ENCODE results near the gene EGLN1. TPM values are rescaled to one million over a fixed set of nuclear protein-coding genes. Genes with fewer than 3 reads are reported as not detected.
"Not testable (repeated sequence)": the region's sequence is repeated elsewhere in the genome, so short reads cannot be mapped to it uniquely, and the experiment has no call there.

The EGLN1 gene
- total RNA-seq, 1 donor from 2014 or later = 23.6 TPM

- H3K4me3 ChIP-seq (ENCODE audit: low read depth, low read length); DNase-seq (ENCODE audit: low read depth): not testable (repeated sequence)
These were observed 32.0 kb upstream of the EGLN1 start for GRCh38 chr1:231454133-231454532.

DNA sequence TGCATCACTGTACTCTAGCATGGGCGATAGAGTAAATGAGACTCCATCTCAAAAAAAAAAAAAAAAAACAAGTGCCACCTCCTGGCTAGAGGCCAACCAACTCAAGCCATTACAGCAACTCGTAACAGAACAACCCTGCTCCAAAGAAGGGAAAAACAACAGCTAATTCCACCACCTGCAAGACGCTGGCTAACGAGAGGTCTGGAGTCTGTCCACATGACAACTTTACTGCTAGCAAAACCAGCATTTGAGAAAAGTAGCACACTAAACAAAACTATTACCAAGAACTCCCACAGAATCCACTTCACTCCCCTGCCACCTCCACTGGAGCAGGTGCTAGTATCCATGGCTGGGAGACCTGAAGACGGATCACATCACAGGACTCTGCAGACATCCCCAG, 24.1 kb upstream of the EGLN1 start:
- DNase-seq (ENCODE audit: low read depth) = no peak
- Histone ChIP-seq H3K4me3 (ENCODE audit: low read depth, low read length) (no peak overlapping the region), H3K27me3 (ENCODE audit: control insufficient read depth, insufficient read depth, low read length) (no peaks in the 10 kb centered on the region), H3K36me3 (ENCODE audit: control insufficient read depth, insufficient read depth, low read length) (no peaks in the 10 kb centered on the region)
- TF ChIP-seq CTCF (IDR thresholded peaks at IDR 0.05; ENCODE audit: insufficient read depth, low read length, poor library complexity, severe bottlenecking) = no peak

More at GRCh38 chr1:231454133-231454532, 32.0 kb upstream of the EGLN1 start:
- H3K36me3 ChIP-seq (ENCODE audit: control insufficient read depth, insufficient read depth, low read length); H3K27me3 ChIP-seq (ENCODE audit: control insufficient read depth, insufficient read depth, low read length): not testable (repeated sequence)

DNA sequence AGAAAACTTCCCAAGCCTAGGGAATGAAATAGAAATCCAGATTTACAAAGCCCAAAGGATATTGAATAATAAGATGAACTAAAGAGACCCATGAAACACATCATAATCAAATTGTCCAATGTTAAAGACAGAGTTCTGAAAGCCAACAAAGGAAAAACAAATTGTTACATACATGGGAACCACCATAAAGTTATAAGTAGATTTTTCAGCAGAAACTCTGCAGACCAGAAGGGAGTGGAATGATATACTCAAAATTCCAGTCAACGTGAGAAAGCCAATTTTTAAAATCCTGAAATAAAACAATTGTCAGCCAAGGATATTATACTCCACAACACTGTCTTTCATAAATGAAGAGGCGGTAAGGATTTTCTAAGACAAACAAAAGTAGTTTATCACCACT, 22.0 kb upstream of the EGLN1 start:
- H3K27me3 ChIP-seq (ENCODE audit: control insufficient read depth, insufficient read depth, low read length) = no peaks in the 10 kb centered on the region

GRCh38 chr1:231443363-231443762, 21.3 kb upstream of the EGLN1 start:
- Histone ChIP-seq H3K36me3 (ENCODE audit: control insufficient read depth, insufficient read depth, low read length) (no peaks in the 10 kb centered on the region), H3K27me3 (ENCODE audit: control insufficient read depth, insufficient read depth, low read length) (no peaks in the 10 kb centered on the region), H3K4me3 (ENCODE audit: low read depth, low read length) (no peak overlapping the region)
- no peak for TF ChIP-seq CTCF (IDR thresholded peaks at IDR 0.05; ENCODE audit: insufficient read depth, low read length, poor library complexity, severe bottlenecking)
- no peak for DNase-seq (ENCODE audit: low read depth)

More for the DNA sequence above, 22.0 kb upstream of the EGLN1 start:
- TF ChIP-seq CTCF (IDR thresholded peaks at IDR 0.05; ENCODE audit: insufficient read depth, low read length, poor library complexity, severe bottlenecking) = no peak
- Histone ChIP-seq H3K4me3 (ENCODE audit: low read depth, low read length) (no peak overlapping the region), H3K36me3 (ENCODE audit: control insufficient read depth, insufficient read depth, low read length) (no peaks in the 10 kb centered on the region)
- no peak for DNase-seq (ENCODE audit: low read depth)

DNA sequence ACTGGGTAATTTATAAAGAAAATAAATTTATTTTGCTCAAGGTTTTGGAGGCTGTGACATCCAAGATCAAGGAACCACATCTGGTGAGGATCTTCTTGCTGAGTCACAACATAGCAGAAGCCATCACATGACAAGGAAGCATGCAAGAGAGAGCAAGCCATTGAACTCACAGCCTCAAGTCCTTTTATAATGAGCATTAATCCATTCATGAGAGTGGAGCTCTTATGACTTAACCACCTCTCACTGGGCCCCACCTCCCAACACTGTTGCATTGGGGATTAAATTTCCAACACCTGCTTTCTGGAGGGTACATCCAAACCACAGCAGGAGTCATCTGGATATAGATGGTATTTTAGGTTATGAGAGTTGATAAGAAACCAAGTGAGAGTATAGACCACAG, 20.6 kb upstream of the EGLN1 start:
- TF ChIP-seq CTCF (IDR thresholded peaks at IDR 0.05; ENCODE audit: insufficient read depth, low read length, poor library complexity, severe bottlenecking) = no peak
- H3K36me3 ChIP-seq (ENCODE audit: control insufficient read depth, insufficient read depth, low read length) = no peaks in the 10 kb centered on the region
- DNase-seq (ENCODE audit: low read depth) = no peak
- H3K27me3 ChIP-seq (ENCODE audit: control insufficient read depth, insufficient read depth, low read length) = no peaks in the 10 kb centered on the region
- H3K4me3 ChIP-seq (ENCODE audit: low read depth, low read length) = no peak overlapping the region

DNA sequence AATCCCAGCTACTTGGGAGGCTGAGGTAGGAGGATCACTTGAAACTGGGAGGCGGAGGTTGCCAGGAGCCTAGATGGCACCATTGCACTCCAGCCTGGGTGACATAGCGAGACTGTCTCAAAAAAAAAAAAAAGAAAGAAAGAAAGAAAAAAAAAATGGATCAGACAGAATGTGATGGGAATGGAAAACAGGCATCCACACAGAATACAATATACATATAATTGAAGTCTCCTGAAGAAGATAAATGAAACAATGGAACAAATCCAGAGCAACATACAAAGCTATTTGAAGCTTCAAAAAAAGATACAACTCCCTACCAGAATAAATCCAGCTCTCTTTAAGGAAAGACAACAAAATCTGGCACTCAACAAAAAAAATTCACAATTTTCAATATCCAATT, 10.9 kb upstream of the EGLN1 start:
- DNase-seq (ENCODE audit: low read depth) = no peak

More for the DNA sequence above, 10.9 kb upstream of the EGLN1 start:
- TF ChIP-seq CTCF (IDR thresholded peaks at IDR 0.05; ENCODE audit: insufficient read depth, low read length, poor library complexity, severe bottlenecking) = no peak
- Histone ChIP-seq H3K4me3 (ENCODE audit: low read depth, low read length) (no peak overlapping the region), H3K36me3 (ENCODE audit: control insufficient read depth, insufficient read depth, low read length) (no peaks in the 10 kb centered on the region), H3K27me3 (ENCODE audit: control insufficient read depth, insufficient read depth, low read length) (no peaks in the 10 kb centered on the region)
